ENCODE results near the gene TRIM71. TPM values are rescaled to one million over a fixed set of nuclear protein-coding genes. Genes with fewer than 3 reads are reported as not detected.

Gene TRIM71
- total and polyA plus RNA-seq, 2 of the 13 experiments (the other 11 are each of a cell fraction or from before 2014, with no cell fraction given): 21.7 to 76.9 TPM

- TF ChIP-seq MAX (IDR thresholded peaks at IDR 0.05) (0 out of 2 replicates have a peak, but pooled peaks have one; percentile 9), ZBED4 (CRISPR knock-in tag; IDR thresholded peaks at IDR 0.05; ENCODE audit: borderline replicate concordance) (no peak), RBM22 (optimal IDR thresholded peaks at IDR 0.05; ENCODE audit: low read length) (peak; percentile 22), NPAS2 (CRISPR knock-in tag; IDR thresholded peaks at IDR 0.05; ENCODE audit: borderline replicate concordance) (no peak), TGIF2 (CRISPR knock-in tag; IDR thresholded peaks at IDR 0.05) (no peak), ZHX1 (CRISPR knock-in tag; IDR thresholded peaks at IDR 0.05; ENCODE audit: low read depth) (no peak)
Observed at GRCh38 chr3:32837366-32837765, 19.6 kb downstream of the TRIM71 start (continued).

All from HepG2 (cell line).